Dermis blood vessel endothelial cell (primary cell): ENCODE measurements around the gene SC5D. TPM values are rescaled to one million over a fixed set of nuclear protein-coding genes. Genes with fewer than 3 reads are reported as not detected.

ENCODE experiments used
- total RNA-seq: library from RNA; depleted of rRNA; stranded (reverse); fragments of >200 nt; gene quantifications from 2 replicates; pipeline ENCODE4 v1.2.3, GENCODE V29; 2014

The SC5D gene
- total RNA-seq, 1 donor from 2014 or later, result 21.6 TPM

Other genes with a start within 250 kb of the SC5D start
- gene TECTA, start 191.5 kb upstream of the SC5D start, total RNA-seq, result 0.42 and 0.51 TPM in 2 replicates
- 0.05 and 0.17 TPM in 2 replicates for gene SORL1, start 159.5 kb downstream of the SC5D start, total RNA-seq